ENCODE data around the gene PRLH. TPM values are rescaled to one million over a fixed set of nuclear protein-coding genes. Genes with fewer than 3 reads are reported as not detected.

Gene PRLH
- total and polyA plus RNA-seq, 2 donors (not counting 1 experiment from before 2014, with no cell fraction given) = not detected

GRCh38 chr2:237552908-237553307 lies 13.5 kb upstream of the PRLH start:
- H3K4me2 ChIP-seq (ENCODE audit: extremely low read depth, insufficient read depth, low read length) = no peak overlapping the region
- no peak for DNase-seq (ENCODE audit: low read depth in 2 of 2)
- no peaks in the 10 kb centered on the region for H4K20me1 ChIP-seq (ENCODE audit: control insufficient read depth, extremely low read depth, insufficient read depth, low read length)
- H2AFZ ChIP-seq (ENCODE audit: low read length) = no peak overlapping the region
- no peaks in the 10 kb centered on the region for H3K79me2 ChIP-seq (ENCODE audit: control insufficient read depth, insufficient read depth, low read length)
- H3K4me3 ChIP-seq (replicated peaks in 1 of 4; ENCODE audit: control extremely low read depth in 1 of 4, insufficient read depth in 1 of 4, low read depth in 3 of 4, low read length in 4 of 4) = no peak overlapping the region
- no peak overlapping the region for H3K9ac ChIP-seq (ENCODE audit: insufficient read depth, low read length)
- no peaks in the 10 kb centered on the region for H3K4me1 ChIP-seq (ENCODE audit: control insufficient read depth, extremely low read depth, insufficient read depth, low read length)
- H3K36me3 ChIP-seq (ENCODE audit: control insufficient read depth, insufficient read depth, low read length) = no peaks in the 10 kb centered on the region
- no peak overlapping the region for H3K27ac ChIP-seq (ENCODE audit: insufficient read depth, low read length)
- H3K27me3 ChIP-seq (ENCODE audit: control insufficient read depth, insufficient read depth, low read length) = no peaks in the 10 kb centered on the region
- TF ChIP-seq CTCF (conservative IDR thresholded peaks at IDR 0.05 in 1 of 2, IDR thresholded peaks at IDR 0.05 in 1 of 2; ENCODE audit: low read depth in 1 of 2, low read length in 2 of 2) (no peak), EZH2 (IDR thresholded peaks at IDR 0.05; ENCODE audit: low read length, missing control alignments) (no peak)
- peaks cover 2% of the 10 kb centered on the region for H3K9me3 ChIP-seq (ENCODE audit: control insufficient read depth, insufficient read depth, low read depth, low read length)

GRCh38 chr2:237553948-237554347 lies 12.4 kb upstream of the PRLH start:
- no peak overlapping the region for H3K4me3 ChIP-seq (replicated peaks in 1 of 4; ENCODE audit: control extremely low read depth in 1 of 4, insufficient read depth in 1 of 4, low read depth in 3 of 4, low read length in 4 of 4)
- DNase-seq (ENCODE audit: low read depth in 2 of 2) = peak in 1 of 2 donors; percentile 61
- no peak for TF ChIP-seq CTCF (conservative IDR thresholded peaks at IDR 0.05 in 1 of 2, IDR thresholded peaks at IDR 0.05 in 1 of 2; ENCODE audit: low read depth in 1 of 2, low read length in 2 of 2)
- no peak for TF ChIP-seq EZH2 (IDR thresholded peaks at IDR 0.05; ENCODE audit: low read length, missing control alignments)
- no peaks in the 10 kb centered on the region for H3K36me3 ChIP-seq (ENCODE audit: control insufficient read depth, insufficient read depth, low read length)
- H3K9ac ChIP-seq (ENCODE audit: insufficient read depth, low read length) = no peak overlapping the region
- H4K20me1 ChIP-seq (ENCODE audit: control insufficient read depth, extremely low read depth, insufficient read depth, low read length) = no peaks in the 10 kb centered on the region
- no peaks in the 10 kb centered on the region for H3K79me2 ChIP-seq (ENCODE audit: control insufficient read depth, insufficient read depth, low read length)
- no peaks in the 10 kb centered on the region for H3K27me3 ChIP-seq (ENCODE audit: control insufficient read depth, insufficient read depth, low read length)
- H3K27ac ChIP-seq (ENCODE audit: insufficient read depth, low read length) = no peak overlapping the region
- peaks cover 2% of the 10 kb centered on the region for H3K9me3 ChIP-seq (ENCODE audit: control insufficient read depth, insufficient read depth, low read depth, low read length)
- no peak overlapping the region for H2AFZ ChIP-seq (ENCODE audit: low read length)
- no peak overlapping the region for H3K4me2 ChIP-seq (ENCODE audit: extremely low read depth, insufficient read depth, low read length)
- no peaks in the 10 kb centered on the region for H3K4me1 ChIP-seq (ENCODE audit: control insufficient read depth, extremely low read depth, insufficient read depth, low read length)

- Histone ChIP-seq H3K4me3 (replicated peaks in 1 of 4; ENCODE audit: control extremely low read depth in 1 of 4, insufficient read depth in 1 of 4, low read depth in 3 of 4, low read length in 4 of 4) (no peak overlapping the region), H3K36me3 (ENCODE audit: control insufficient read depth, insufficient read depth, low read length) (no peaks in the 10 kb centered on the region)
Observed at GRCh38 chr2:237555560-237555959, 10.8 kb upstream of the PRLH start.

More at GRCh38 chr2:237555560-237555959, 10.8 kb upstream of the PRLH start:
- Histone ChIP-seq H3K9me3 (ENCODE audit: control insufficient read depth, insufficient read depth, low read depth, low read length) (peaks cover 2% of the 10 kb centered on the region), H3K79me2 (ENCODE audit: control insufficient read depth, insufficient read depth, low read length) (no peaks in the 10 kb centered on the region), H3K4me2 (ENCODE audit: extremely low read depth, insufficient read depth, low read length) (no peak overlapping the region), H3K27me3 (ENCODE audit: control insufficient read depth, insufficient read depth, low read length) (no peaks in the 10 kb centered on the region), H3K9ac (ENCODE audit: insufficient read depth, low read length) (no peak overlapping the region), H4K20me1 (ENCODE audit: control insufficient read depth, extremely low read depth, insufficient read depth, low read length) (no peaks in the 10 kb centered on the region), H2AFZ (ENCODE audit: low read length) (no peak overlapping the region), H3K4me1 (ENCODE audit: control insufficient read depth, extremely low read depth, insufficient read depth, low read length) (peaks cover 4% of the 10 kb centered on the region), H3K27ac (ENCODE audit: insufficient read depth, low read length) (no peak overlapping the region)
- TF ChIP-seq EZH2 (IDR thresholded peaks at IDR 0.05; ENCODE audit: low read length, missing control alignments) (no peak), CTCF (conservative IDR thresholded peaks at IDR 0.05 in 1 of 2, IDR thresholded peaks at IDR 0.05 in 1 of 2; ENCODE audit: low read depth in 1 of 2, low read length in 2 of 2) (no peak)
- DNase-seq (ENCODE audit: low read depth in 2 of 2) = peak in 1 of 2 donors; percentile 5

Measured in fibroblast of lung (primary cell).